ENCODE results near the gene LRRC9.
"Not testable (repeated sequence)": the region's sequence is repeated elsewhere in the genome, so short reads cannot be mapped to it uniquely, and the experiment has no call there.

LRRC9 gene

GRCh38 chr14:59957890-59958289 is 37.9 kb downstream of the LRRC9 start:
- DNase-seq (ENCODE audit: low read depth): not testable (repeated sequence)

- no peak for DNase-seq (ENCODE audit: low read depth)
These were observed 39.7 kb downstream of the LRRC9 start for GRCh38 chr14:59959668-59960067.

- no peak for DNase-seq (ENCODE audit: low read depth)
These were observed 41.6 kb downstream of the LRRC9 start for GRCh38 chr14:59961518-59962062.

GRCh38 chr14:59964251-59965007 is 44.5 kb downstream of the LRRC9 start:
- no peak for DNase-seq (ENCODE audit: low read depth)

- DNase-seq (ENCODE audit: low read depth): no peak
These were observed 49.4 kb downstream of the LRRC9 start for GRCh38 chr14:59969319-59969718.

GRCh38 chr14:59981564-59981963 is 61.6 kb downstream of the LRRC9 start:
- no peak for DNase-seq (ENCODE audit: low read depth)

GRCh38 chr14:59983048-59983447 is 63.1 kb downstream of the LRRC9 start:
- DNase-seq (ENCODE audit: low read depth): no peak

GRCh38 chr14:59986556-59987059 is 66.7 kb downstream of the LRRC9 start:
- DNase-seq (ENCODE audit: low read depth): no peak

GRCh38 chr14:59997449-59997848 is 77.5 kb downstream of the LRRC9 start:
- DNase-seq (ENCODE audit: low read depth): no peak

GRCh38 chr14:59997966-59998365 is 78.0 kb downstream of the LRRC9 start:
- DNase-seq (ENCODE audit: low read depth): no peak

- no peak for DNase-seq (ENCODE audit: low read depth)
These were observed 78.6 kb downstream of the LRRC9 start for GRCh38 chr14:59998564-59998963.

- no peak for DNase-seq (ENCODE audit: low read depth)
These were observed 83.0 kb downstream of the LRRC9 start for GRCh38 chr14:60002819-60003492.

- no peak for DNase-seq (ENCODE audit: low read depth)
These were observed 84.0 kb downstream of the LRRC9 start for GRCh38 chr14:60003991-60004390.

GRCh38 chr14:60008042-60008441 is 88.1 kb downstream of the LRRC9 start:
- no peak for DNase-seq (ENCODE audit: low read depth)

- not testable (repeated sequence) for DNase-seq (ENCODE audit: low read depth)
These were observed 90.3 kb downstream of the LRRC9 start for GRCh38 chr14:60010263-60010662.

- DNase-seq (ENCODE audit: low read depth): no peak
These were observed 94.5 kb downstream of the LRRC9 start for GRCh38 chr14:60014402-60014801.

- no peak for DNase-seq (ENCODE audit: low read depth)
These were observed 101.7 kb downstream of the LRRC9 start for GRCh38 chr14:60021619-60022018.

GRCh38 chr14:60025571-60025970 is 105.6 kb downstream of the LRRC9 start:
- no peak for DNase-seq (ENCODE audit: low read depth)

- no peak for DNase-seq (ENCODE audit: low read depth)
These were observed 115.2 kb downstream of the LRRC9 start for GRCh38 chr14:60035177-60035576.

GRCh38 chr14:60047976-60048375 is 128.0 kb downstream of the LRRC9 start:
- DNase-seq (ENCODE audit: low read depth): not testable (repeated sequence)

GRCh38 chr14:60051721-60052221 is 131.8 kb downstream of the LRRC9 start:
- no peak for DNase-seq (ENCODE audit: low read depth)

GRCh38 chr14:60058087-60058486 is 138.1 kb downstream of the LRRC9 start:
- DNase-seq (ENCODE audit: low read depth): no peak

- no peak for DNase-seq (ENCODE audit: low read depth)
These were observed 141.4 kb downstream of the LRRC9 start for GRCh38 chr14:60061371-60061770.

Data from T follicular helper cell (primary cell).